Kasumi-1 (cell line): ENCODE measurements around the gene UBE3C.
"Not testable (repeated sequence)": the region's sequence is repeated elsewhere in the genome, so short reads cannot be mapped to it uniquely, and the experiment has no call there.

ENCODE experiments used
- DNase-seq, 2 experiments: peaks; one replicate each; lab custom pipeline; 2025; lab: John Stamatoyannopoulos, UW

The UBE3C gene

GRCh38 chr7:157130849-157131248 lies 7.9 kb upstream of the UBE3C start:
- DNase-seq = not testable (repeated sequence)

GRCh38 chr7:157132796-157133195 lies 5.9 kb upstream of the UBE3C start:
- no peak for DNase-seq

GRCh38 chr7:157133304-157133703 lies 5.4 kb upstream of the UBE3C start:
- DNase-seq = no peak

- peak; percentile 71 to 77 for DNase-seq
Observed at GRCh38 chr7:157136372-157136771, 2.4 kb upstream of the UBE3C start.

- DNase-seq = no peak
Observed at GRCh38 chr7:157138101-157138423, 664 bp upstream of the UBE3C start.

- DNase-seq = no peak
Observed at GRCh38 chr7:157139111-157139809, 534 bp downstream of the UBE3C start.

GRCh38 chr7:157139810-157140510 lies 1.2 kb downstream of the UBE3C start:
- peak; percentile 20 to 46 for DNase-seq

- DNase-seq = no peak
Observed at GRCh38 chr7:157140511-157140905, 1.8 kb downstream of the UBE3C start.

GRCh38 chr7:157141525-157142060 lies 2.9 kb downstream of the UBE3C start:
- DNase-seq = no peak

GRCh38 chr7:157143788-157144187 lies 5.1 kb downstream of the UBE3C start:
- no peak for DNase-seq

GRCh38 chr7:157149317-157149716 lies 10.6 kb downstream of the UBE3C start:
- DNase-seq = no peak

GRCh38 chr7:157150882-157151281 lies 12.2 kb downstream of the UBE3C start:
- DNase-seq = no peak

- no peak for DNase-seq
Observed at GRCh38 chr7:157151626-157152339, 13.1 kb downstream of the UBE3C start.

GRCh38 chr7:157152391-157152937 lies 13.7 kb downstream of the UBE3C start:
- no peak for DNase-seq

- DNase-seq = no peak
Observed at GRCh38 chr7:157153260-157153659, 14.5 kb downstream of the UBE3C start.

- DNase-seq = peak in 1 of 2 experiments; percentile 15
Observed at GRCh38 chr7:157155959-157156358, 17.2 kb downstream of the UBE3C start.

GRCh38 chr7:157158400-157158799 lies 19.7 kb downstream of the UBE3C start:
- DNase-seq = no peak

GRCh38 chr7:157159537-157159936 lies 20.8 kb downstream of the UBE3C start:
- not testable (repeated sequence) for DNase-seq

GRCh38 chr7:157160433-157160832 lies 21.7 kb downstream of the UBE3C start:
- no peak for DNase-seq

- no peak for DNase-seq
Observed at GRCh38 chr7:157165987-157166386, 27.3 kb downstream of the UBE3C start.

- no peak for DNase-seq
Observed at GRCh38 chr7:157168571-157168970, 29.8 kb downstream of the UBE3C start.

- DNase-seq = no peak
Observed at GRCh38 chr7:157176771-157177170, 38.0 kb downstream of the UBE3C start.
